Thoracic aorta (tissue), 2 donors: ENCODE data around the gene SLF1. TPM values are rescaled to one million over a fixed set of nuclear protein-coding genes. Genes with fewer than 3 reads are reported as not detected.

Experiments
- ATAC-seq: fragments of 150-250 bp; one replicate; pipeline ENCODE4 v1.8.0; 2017; ENCODE audit warnings: low read depth; ENCODE audit not compliant: insufficient number of reproducible peaks, low FRiP score
- DNase-seq: peaks from one replicate; pipeline ENCODE4 v3.0.0-alpha.2; 2020; ENCODE audit warnings: low spot score
- H3K27ac ChIP-seq, 2 donors: fragments of 200-600 bp; sonication (generic); 1 replicate in 1 of 2; 2 replicates in 1 of 2; pipeline ENCODE4 v1.5.1; 2016; ENCODE audit warnings: mild to moderate bottlenecking in 2 of 2, moderate library complexity in 2 of 2
- H3K27me3 ChIP-seq: fragments of 200-600 bp; sonication (generic); replicated peaks from 2 replicates; pipeline ENCODE4 v1.6.0; 2016; ENCODE audit warnings: mild to moderate bottlenecking; ENCODE audit not compliant: insufficient read depth
- H3K36me3 ChIP-seq: fragments of 200-600 bp; sonication (generic); one replicate; pipeline ENCODE4 v1.5.1; 2016
- H3K4me1 ChIP-seq, 2 donors: fragments of 200-600 bp; sonication (generic); 1 replicate in 1 of 2; 2 replicates in 1 of 2; pipeline versions ENCODE4 v1.5.1 to v1.6.0; 2016; ENCODE audit warnings: low read depth in 2 of 2, mild to moderate bottlenecking in 1 of 2; ENCODE audit not compliant: control insufficient read depth in 1 of 2
- H3K4me3 ChIP-seq: fragments of 200-600 bp; sonication (generic); 2 replicates; pipeline ENCODE4 v1.5.1; 2016; ENCODE audit warnings: mild to moderate bottlenecking
- H3K9me3 ChIP-seq: fragments of 200-600 bp; sonication (generic); 2 replicates; pipeline ENCODE4 v1.5.1; 2016
- total RNA-seq, 2 donors: library from RNA; depleted of rRNA; stranded (reverse); fragments of >200 nt; gene quantifications; one replicate each; pipeline versions ENCODE4 v1.1.0 to v1.2.3, GENCODE V29; 2016
- TF ChIP-seq, protein P1 (sequence below): fragments of 200-600 bp; sonication (generic); IDR thresholded peaks from one replicate; pipeline ENCODE4 v1.5.1; 2019; ENCODE audit warnings: antibody characterized with exemption

Gene SLF1
- total RNA-seq, 2 donors from 2014 or later, result 2.3 to 2.7 TPM

- TF ChIP-seq, protein P1, sequence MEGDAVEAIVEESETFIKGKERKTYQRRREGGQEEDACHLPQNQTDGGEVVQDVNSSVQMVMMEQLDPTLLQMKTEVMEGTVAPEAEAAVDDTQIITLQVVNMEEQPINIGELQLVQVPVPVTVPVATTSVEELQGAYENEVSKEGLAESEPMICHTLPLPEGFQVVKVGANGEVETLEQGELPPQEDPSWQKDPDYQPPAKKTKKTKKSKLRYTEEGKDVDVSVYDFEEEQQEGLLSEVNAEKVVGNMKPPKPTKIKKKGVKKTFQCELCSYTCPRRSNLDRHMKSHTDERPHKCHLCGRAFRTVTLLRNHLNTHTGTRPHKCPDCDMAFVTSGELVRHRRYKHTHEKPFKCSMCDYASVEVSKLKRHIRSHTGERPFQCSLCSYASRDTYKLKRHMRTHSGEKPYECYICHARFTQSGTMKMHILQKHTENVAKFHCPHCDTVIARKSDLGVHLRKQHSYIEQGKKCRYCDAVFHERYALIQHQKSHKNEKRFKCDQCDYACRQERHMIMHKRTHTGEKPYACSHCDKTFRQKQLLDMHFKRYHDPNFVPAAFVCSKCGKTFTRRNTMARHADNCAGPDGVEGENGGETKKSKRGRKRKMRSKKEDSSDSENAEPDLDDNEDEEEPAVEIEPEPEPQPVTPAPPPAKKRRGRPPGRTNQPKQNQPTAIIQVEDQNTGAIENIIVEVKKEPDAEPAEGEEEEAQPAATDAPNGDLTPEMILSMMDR, result no peak
- Histone ChIP-seq H3K9me3 (no peaks in the 10 kb centered on the region), H3K27ac (no peak overlapping the region), H3K4me3 (no peak overlapping the region), H3K27me3 (no peaks in the 10 kb centered on the region), H3K36me3 (no peaks in the 10 kb centered on the region), H3K4me1 (no peaks in the 10 kb centered on the region)
- DNase-seq, result no peak
- no peak for ATAC-seq
Measured at GRCh38 chr5:94693845-94694370, 75.4 kb downstream of the SLF1 start.

DNA sequence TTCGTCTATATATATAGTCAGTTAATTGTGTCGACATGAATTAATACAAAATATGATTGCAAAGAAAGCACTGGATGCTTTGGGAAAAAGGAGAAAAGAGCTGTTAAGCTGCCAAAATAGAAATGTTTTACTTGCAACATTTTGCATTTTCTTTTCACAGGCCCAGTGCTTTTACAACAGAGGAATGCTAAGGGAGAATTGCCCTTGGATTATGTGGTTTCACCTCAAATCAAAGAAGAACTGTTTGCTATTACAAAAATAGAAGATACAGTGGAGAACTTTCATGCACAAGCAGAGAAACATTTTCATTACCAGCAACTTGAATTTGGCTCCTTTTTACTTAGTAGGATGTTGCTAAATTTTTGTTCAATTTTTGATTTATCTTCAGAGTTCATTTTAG is 76.2 kb downstream of the SLF1 start:
- Histone ChIP-seq H3K27me3 (no peaks in the 10 kb centered on the region), H3K9me3 (no peaks in the 10 kb centered on the region), H3K27ac (no peak overlapping the region), H3K4me1 (no peaks in the 10 kb centered on the region), H3K36me3 (no peaks in the 10 kb centered on the region), H3K4me3 (no peak overlapping the region)
- TF ChIP-seq, protein P1, result no peak
- no peak for DNase-seq
- ATAC-seq, result no peak

DNA sequence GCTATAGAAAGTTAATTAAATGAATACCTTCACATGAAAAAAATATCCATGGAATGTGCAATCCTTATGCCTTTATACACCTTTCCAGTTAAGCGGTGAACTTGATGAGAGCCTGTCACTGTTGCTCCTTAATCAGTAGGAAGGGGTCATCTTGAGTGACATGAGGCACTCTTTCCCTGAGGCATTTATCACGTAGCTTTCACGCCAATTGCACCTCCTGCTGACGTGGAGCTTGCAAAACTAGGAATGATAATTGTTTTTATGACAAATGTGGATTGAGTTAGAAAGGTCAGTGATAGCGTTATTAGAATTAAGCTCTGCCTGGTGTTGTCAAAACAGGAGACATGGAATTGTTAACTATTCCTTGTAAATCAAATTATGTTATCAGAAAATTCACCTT is 79.7 kb downstream of the SLF1 start:
- no peaks in the 10 kb centered on the region for H3K27me3 ChIP-seq
- no peak for ATAC-seq

DNA sequence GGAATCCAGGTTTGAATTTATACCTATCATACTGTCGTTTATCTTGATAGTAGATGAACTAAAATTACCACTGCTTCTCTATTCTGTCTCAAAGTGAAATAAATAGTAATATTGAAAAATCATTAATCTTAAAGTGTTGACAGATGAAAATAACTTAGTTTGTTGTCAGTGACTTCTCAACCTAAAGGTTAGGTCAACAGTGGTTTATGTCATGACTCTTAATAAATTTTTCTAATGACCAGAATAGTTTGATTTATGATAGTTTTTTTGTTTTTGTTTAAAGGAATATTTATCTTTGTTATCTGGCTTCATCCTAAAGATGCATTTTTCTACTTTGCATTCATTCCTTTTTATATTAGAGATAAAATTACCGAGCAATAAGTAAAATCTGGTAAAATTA is 81.1 kb downstream of the SLF1 start:
- no peaks in the 10 kb centered on the region for H3K9me3 ChIP-seq
- H3K4me3 ChIP-seq, result no peak overlapping the region
- H3K27me3 ChIP-seq, result no peaks in the 10 kb centered on the region
- TF ChIP-seq, protein P1, result no peak
- no peak for DNase-seq
- ATAC-seq, result no peak
- no peaks in the 10 kb centered on the region for H3K4me1 ChIP-seq
- no peak overlapping the region for H3K27ac ChIP-seq
- H3K36me3 ChIP-seq, result no peaks in the 10 kb centered on the region

More for the DNA sequence above, 79.7 kb downstream of the SLF1 start:
- no peaks in the 10 kb centered on the region for H3K9me3 ChIP-seq
- H3K36me3 ChIP-seq, result no peaks in the 10 kb centered on the region
- H3K4me1 ChIP-seq, result no peaks in the 10 kb centered on the region
- TF ChIP-seq, protein P1, result no peak
- DNase-seq, result no peak
- no peak overlapping the region for H3K27ac ChIP-seq
- H3K4me3 ChIP-seq, result no peak overlapping the region

- DNase-seq, result no peak
- TF ChIP-seq, protein P1, result no peak
- Histone ChIP-seq H3K27me3 (no peaks in the 10 kb centered on the region), H3K9me3 (no peaks in the 10 kb centered on the region), H3K36me3 (no peaks in the 10 kb centered on the region), H3K27ac (no peak overlapping the region), H3K4me3 (no peak overlapping the region), H3K4me1 (no peaks in the 10 kb centered on the region)
- no peak for ATAC-seq
Measured at GRCh38 chr5:94700592-94700991, 82.1 kb downstream of the SLF1 start.
